ENCODE measurements around the gene ACACB. TPM values are rescaled to one million over a fixed set of nuclear protein-coding genes. Genes with fewer than 3 reads are reported as not detected.

ACACB gene
- total RNA-seq, 1 experiment from 2014 or later, result 21.7 TPM

DNA sequence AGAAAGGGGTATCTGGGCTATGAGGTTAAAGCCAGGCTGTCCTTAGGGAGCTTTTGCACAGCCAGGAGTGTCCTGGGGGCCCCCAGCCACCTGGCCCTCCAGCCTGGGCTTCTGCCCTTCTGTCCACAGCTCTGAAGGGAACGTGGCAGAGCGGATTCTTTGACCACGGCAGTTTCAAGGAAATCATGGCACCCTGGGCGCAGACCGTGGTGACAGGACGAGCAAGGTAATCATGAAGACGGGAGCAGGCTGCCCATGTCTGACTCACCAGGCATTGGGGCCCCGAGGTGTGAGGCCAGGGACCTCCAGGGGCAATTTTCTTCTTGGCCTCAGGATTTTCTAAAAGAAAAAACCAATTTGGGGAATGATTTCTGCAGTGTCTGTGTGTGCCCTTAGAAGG lies 139.6 kb downstream of the ACACB start:
- ATAC-seq (no peak), DNase-seq (no peak)
- ChIA-PET POLR2A (ENCODE audit: unreplicated experiment) (no interaction called here), CTCF (no interaction called here)
- no peaks in the 10 kb centered on the region for H3K79me2 ChIP-seq (ENCODE audit: low read length)
- no peak overlapping the region for H3K9ac ChIP-seq (ENCODE audit: low read length)
- no peaks in the 10 kb centered on the region for H3K9me2 ChIP-seq (replicated peaks; ENCODE audit: low read length)
- no peaks in the 10 kb centered on the region for H3K27me3 ChIP-seq (ENCODE audit: low read length)
- no peak for TF ChIP-seq CTCF (conservative IDR thresholded peaks at IDR 0.05; ENCODE audit: low read depth, low read length)
- no peak for TF ChIP-seq EZH2phosphoT487 (IDR thresholded peaks at IDR 0.05; ENCODE audit: borderline replicate concordance, low read length)
- no peak for TF ChIP-seq EZH2 (IDR thresholded peaks at IDR 0.05; ENCODE audit: low read length, unreplicated experiment)
- no peak overlapping the region for H3K4me2 ChIP-seq (ENCODE audit: low read length)
- BruUV-seq (replicated peaks), result no TSS peak
- intact Hi-C loops (cut with micrococcal nuclease), result no loop called here
- H3K36me3 ChIP-seq (ENCODE audit: low read depth, low read length), result peaks cover 10% of the 10 kb centered on the region; the same call in 1 of the 2 replicates
- H3K27ac ChIP-seq (ENCODE audit: low read length), result no peak overlapping the region
- no peak overlapping the region for H3K4me3 ChIP-seq (ENCODE audit: low read length)
- H4K20me1 ChIP-seq (ENCODE audit: low read length), result no peaks in the 10 kb centered on the region
- no peaks in the 10 kb centered on the region for H3F3A ChIP-seq (ENCODE audit: low read length, unreplicated experiment)
- H3K9me3 ChIP-seq (ENCODE audit: low read length), result peaks cover 5% of the 10 kb centered on the region
- H2AFZ ChIP-seq (ENCODE audit: low read length), result no peak overlapping the region
- H3K4me1 ChIP-seq (ENCODE audit: insufficient read depth, low read length), result no peaks in the 10 kb centered on the region

DNA sequence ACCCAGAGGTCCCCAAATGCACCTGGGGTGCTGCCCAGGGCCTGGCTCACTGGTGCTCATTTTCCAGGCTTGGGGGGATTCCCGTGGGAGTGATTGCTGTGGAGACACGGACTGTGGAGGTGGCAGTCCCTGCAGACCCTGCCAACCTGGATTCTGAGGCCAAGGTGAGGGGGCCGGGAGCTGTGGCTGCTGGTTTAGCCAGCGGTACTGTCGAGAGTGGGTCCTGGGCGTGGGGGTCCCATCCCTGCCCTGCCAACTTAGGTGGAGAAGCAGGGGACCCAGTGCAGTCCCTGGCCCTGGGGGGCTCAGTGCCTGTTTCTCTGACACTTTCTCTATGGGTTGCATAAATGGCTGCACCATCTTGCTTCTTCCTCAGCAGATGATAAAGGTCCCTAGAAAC lies 141.8 kb downstream of the ACACB start:
- Histone ChIP-seq H3K9me2 (replicated peaks; ENCODE audit: low read length) (no peaks in the 10 kb centered on the region), H3K9me3 (ENCODE audit: low read length) (peaks cover 5% of the 10 kb centered on the region), H3K79me2 (ENCODE audit: low read length) (no peaks in the 10 kb centered on the region), H3K4me2 (ENCODE audit: low read length) (no peak overlapping the region), H3K27me3 (ENCODE audit: low read length) (no peaks in the 10 kb centered on the region), H4K20me1 (ENCODE audit: low read length) (no peaks in the 10 kb centered on the region), H3K4me3 (ENCODE audit: low read length) (no peak overlapping the region), H3K4me1 (ENCODE audit: insufficient read depth, low read length) (no peaks in the 10 kb centered on the region), H3F3A (ENCODE audit: low read length, unreplicated experiment) (no peaks in the 10 kb centered on the region), H3K36me3 (ENCODE audit: low read depth, low read length) (peaks cover 9% of the 10 kb centered on the region; the same call in 1 of the 2 replicates), H3K27ac (ENCODE audit: low read length) (no peak overlapping the region), H2AFZ (ENCODE audit: low read length) (no peak overlapping the region), H3K9ac (ENCODE audit: low read length) (no peak overlapping the region)
- POLR2A ChIA-PET (ENCODE audit: unreplicated experiment), result no interaction called here
- no peak for ATAC-seq
- no TSS peak for BruUV-seq (replicated peaks)
- TF ChIP-seq EZH2 (IDR thresholded peaks at IDR 0.05; ENCODE audit: low read length, unreplicated experiment) (no peak), CTCF (conservative IDR thresholded peaks at IDR 0.05; ENCODE audit: low read depth, low read length) (no peak), EZH2phosphoT487 (IDR thresholded peaks at IDR 0.05; ENCODE audit: borderline replicate concordance, low read length) (no peak)
- CTCF ChIA-PET, result no interaction called here
- no peak for DNase-seq
- intact Hi-C loops (cut with micrococcal nuclease), result no loop called here

DNA sequence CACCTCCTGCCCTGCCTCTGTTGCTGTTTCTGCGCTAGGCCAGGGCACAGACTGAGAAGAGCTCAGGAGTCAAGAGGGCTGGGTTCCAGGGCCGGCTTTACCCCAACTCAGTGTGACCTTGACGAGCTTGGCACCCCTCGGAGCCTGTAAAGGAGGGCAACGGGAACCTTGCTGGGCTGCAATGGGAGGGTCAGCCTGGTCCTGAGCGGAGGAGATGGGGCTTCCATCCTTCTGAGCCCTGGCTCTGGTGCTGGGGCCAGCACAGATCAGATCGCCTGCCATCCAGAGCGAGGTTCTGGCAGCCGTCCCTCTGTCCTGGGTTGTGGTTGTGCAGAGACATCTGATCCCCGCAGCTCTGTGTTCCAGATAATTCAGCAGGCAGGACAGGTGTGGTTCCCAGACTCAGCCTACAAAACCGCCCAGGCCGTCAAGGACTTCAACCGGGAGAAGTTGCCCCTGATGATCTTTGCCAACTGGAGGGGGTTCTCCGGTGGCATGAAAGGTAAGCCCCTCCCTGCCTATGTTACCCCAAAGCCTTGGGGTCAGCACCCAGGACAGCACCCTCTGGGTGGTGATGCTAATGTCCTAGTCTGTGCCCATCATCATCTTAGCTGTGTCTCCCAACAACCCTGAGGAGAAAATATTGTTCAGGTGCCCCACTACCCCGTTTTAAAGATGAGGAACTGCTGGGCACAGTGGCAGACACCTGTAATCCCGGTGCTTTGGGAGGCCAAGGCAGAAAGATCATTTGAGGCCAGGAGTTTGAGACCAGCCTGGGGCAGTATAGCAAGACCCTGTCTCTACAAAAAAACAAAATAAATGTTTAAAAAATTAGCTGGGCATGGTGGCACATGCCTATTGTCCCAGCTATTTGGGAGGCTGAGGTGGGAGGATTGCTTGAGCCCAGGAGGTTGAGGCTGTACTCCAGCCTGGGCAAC lies 142.5 kb downstream of the ACACB start:
- Histone ChIP-seq H3K79me2 (ENCODE audit: low read length) (no peaks in the 10 kb centered on the region), H3K4me3 (ENCODE audit: low read length) (no peak overlapping the region), H3K9ac (ENCODE audit: low read length) (no peak overlapping the region), H3F3A (ENCODE audit: low read length, unreplicated experiment) (no peaks in the 10 kb centered on the region), H3K36me3 (ENCODE audit: low read depth, low read length) (peaks cover 3% of the 10 kb centered on the region; the same call in 1 of the 2 replicates), H3K9me3 (ENCODE audit: low read length) (peaks cover 2% of the 10 kb centered on the region), H3K27ac (ENCODE audit: low read length) (no peak overlapping the region), H3K4me1 (ENCODE audit: insufficient read depth, low read length) (no peaks in the 10 kb centered on the region), H3K9me2 (replicated peaks; ENCODE audit: low read length) (no peaks in the 10 kb centered on the region), H4K20me1 (ENCODE audit: low read length) (no peaks in the 10 kb centered on the region), H3K4me2 (ENCODE audit: low read length) (no peak overlapping the region), H2AFZ (ENCODE audit: low read length) (no peak overlapping the region), H3K27me3 (ENCODE audit: low read length) (no peaks in the 10 kb centered on the region)
- intact Hi-C loops (cut with micrococcal nuclease), result no loop called here
- no TSS peak for BruUV-seq (replicated peaks)
- ChIA-PET CTCF (no interaction called here), POLR2A (ENCODE audit: unreplicated experiment) (no interaction called here)
- ATAC-seq (no peak), DNase-seq (no peak)
- no peak for TF ChIP-seq EZH2 (IDR thresholded peaks at IDR 0.05; ENCODE audit: low read length, unreplicated experiment)
- TF ChIP-seq CTCF (conservative IDR thresholded peaks at IDR 0.05; ENCODE audit: low read depth, low read length), result no peak
- TF ChIP-seq EZH2phosphoT487 (IDR thresholded peaks at IDR 0.05; ENCODE audit: borderline replicate concordance, low read length), result no peak
